ENCODE results near the gene BEND6.
A peak's percentile ranks its signal among the peaks of the same experiment; 100 is the strongest.

The BEND6 gene

DNA sequence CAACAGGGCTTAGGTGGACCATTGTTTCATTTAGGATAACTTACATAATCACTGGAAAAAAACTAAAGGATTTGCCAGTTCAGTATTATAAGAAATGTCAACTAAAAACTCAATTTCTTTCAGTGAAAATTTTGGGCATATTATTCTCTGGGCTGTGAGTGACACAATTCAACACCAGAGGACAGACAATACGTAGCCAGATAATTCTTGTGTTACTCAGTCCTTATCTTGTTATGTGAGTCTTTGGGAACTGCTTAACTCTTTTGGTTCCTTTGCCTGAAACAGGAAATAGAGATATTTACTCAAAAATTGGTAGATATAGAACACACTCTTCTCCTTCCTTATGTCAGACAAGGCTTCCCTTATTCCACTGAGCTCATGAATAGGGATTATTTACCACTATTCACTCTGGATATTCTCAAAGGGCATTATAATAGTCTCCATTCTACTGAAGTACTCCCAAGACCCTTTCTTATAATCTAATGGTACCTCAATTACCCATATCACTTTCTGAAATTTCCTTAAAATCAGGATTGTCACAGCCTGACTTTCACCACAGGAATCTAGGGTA lies 4.9 kb upstream of the BEND6 start:
- H3K27ac ChIP-seq (ENCODE audit: low read depth, low read length) = no peak overlapping the region
- H3K4me1 ChIP-seq (ENCODE audit: control insufficient read depth, insufficient read depth, low read length) = no peaks in the 10 kb centered on the region
- H3K27me3 ChIP-seq (ENCODE audit: control insufficient read depth, insufficient read depth, low read length) = no peaks in the 10 kb centered on the region
- H3K9ac ChIP-seq (ENCODE audit: low read length) = no peak overlapping the region
- H3K4me3 ChIP-seq (ENCODE audit: low read length) = no peak overlapping the region
- no peaks in the 10 kb centered on the region for H3K36me3 ChIP-seq (ENCODE audit: control insufficient read depth, insufficient read depth, low read length)

GRCh38 chr6:56951049-56951831 lies 3.7 kb upstream of the BEND6 start:
- Histone ChIP-seq H3K4me3 (ENCODE audit: low read length) (no peak overlapping the region), H3K27ac (ENCODE audit: low read depth, low read length) (no peak overlapping the region), H3K4me1 (ENCODE audit: control insufficient read depth, insufficient read depth, low read length) (no peaks in the 10 kb centered on the region), H3K36me3 (ENCODE audit: control insufficient read depth, insufficient read depth, low read length) (no peaks in the 10 kb centered on the region), H3K27me3 (ENCODE audit: control insufficient read depth, insufficient read depth, low read length) (no peaks in the 10 kb centered on the region), H3K9ac (ENCODE audit: low read length) (no peak overlapping the region)

DNA sequence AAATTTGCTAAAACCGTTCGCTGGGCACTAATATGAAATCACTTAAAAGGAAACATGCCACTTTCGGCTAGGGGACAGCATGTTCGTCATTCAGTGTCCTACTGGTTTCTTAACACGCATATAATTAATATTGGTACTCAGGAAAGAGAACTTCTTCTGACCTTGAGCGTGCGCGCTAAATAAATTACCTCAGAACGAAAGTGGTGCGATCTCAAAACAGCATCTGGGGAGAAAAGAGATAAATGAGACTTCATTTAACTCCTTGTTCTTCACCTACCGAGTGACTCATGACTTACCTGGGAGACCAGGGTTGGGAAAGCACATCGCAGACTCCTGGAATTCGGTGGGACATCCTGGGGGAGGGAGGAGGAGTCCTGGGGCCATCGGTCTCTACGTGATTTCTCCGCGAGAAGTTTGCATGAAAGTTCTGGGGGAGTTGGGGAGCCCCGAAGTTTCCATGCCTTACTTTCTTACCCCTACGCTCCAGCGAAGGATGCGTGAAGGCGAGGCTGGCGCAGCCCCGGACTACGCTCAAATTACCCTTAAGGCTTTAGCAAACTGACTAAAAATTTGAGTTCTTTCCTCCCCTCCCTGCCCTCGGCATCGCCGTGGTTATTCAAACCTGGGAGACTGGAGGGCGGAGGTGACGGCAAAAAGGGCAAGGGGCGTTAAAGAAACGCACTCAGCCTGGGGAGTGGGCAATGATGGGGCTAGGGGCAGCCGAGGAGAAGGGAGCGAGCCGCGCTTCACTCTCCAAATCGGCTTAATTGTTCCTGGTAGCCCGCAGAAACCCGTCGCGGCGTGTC lies 1.1 kb upstream of the BEND6 start:
- H3K4me1 ChIP-seq (ENCODE audit: control insufficient read depth, insufficient read depth, low read length) = no peaks in the 10 kb centered on the region
- H3K9ac ChIP-seq (ENCODE audit: low read length) = no peak overlapping the region
- no peaks in the 10 kb centered on the region for H3K27me3 ChIP-seq (ENCODE audit: control insufficient read depth, insufficient read depth, low read length)
- H3K4me3 ChIP-seq (ENCODE audit: low read length) = peak overlapping the region; percentile 82
- H3K36me3 ChIP-seq (ENCODE audit: control insufficient read depth, insufficient read depth, low read length) = no peaks in the 10 kb centered on the region
- H3K27ac ChIP-seq (ENCODE audit: low read depth, low read length) = no peak overlapping the region

DNA sequence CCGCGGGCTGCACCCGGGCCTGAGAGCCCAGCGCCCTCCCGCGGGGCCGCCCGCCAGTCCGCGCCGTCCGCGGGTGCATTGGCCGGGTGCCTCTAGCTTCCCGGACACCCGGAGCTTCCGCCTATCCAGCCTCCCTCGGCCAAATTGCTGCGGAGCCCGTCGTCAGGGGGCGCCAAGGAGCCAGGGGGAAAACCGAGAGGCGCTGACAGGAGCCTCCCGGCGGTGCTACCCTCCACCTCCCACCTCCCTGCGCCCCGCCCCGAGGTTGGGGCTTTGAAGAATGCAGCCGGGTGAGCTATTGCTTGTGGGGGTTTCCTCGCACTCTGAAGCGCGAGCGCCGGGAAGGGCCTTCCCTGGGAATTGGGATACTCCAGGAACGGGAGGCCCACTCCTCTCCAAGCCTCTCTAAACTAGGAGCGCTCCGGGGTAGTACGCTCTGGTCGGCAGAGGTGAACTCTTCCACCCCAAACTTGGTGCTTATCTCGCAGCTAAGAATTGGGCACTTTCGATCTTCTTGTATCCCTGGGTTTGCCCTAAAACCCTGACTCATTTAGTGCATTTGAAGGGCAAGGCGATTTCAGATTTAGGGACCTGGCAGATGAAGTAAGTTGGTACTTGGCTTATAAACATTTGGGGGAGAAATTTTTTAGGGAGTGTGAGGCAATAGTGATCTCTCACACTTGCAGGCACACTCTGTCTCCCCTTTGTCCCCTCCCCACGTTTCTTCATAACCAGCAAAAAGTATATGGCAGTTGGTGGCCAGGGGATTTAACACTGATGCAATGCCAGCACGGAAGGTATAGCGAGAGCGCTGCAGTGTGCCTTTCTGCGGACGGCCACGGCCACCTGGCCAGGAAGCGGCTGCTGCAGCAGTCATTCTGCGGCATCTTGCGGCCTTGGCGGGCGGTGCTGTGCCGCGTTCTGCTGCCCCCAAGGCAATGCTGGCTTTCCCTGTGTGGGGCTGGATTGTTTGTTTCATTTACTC lies 556 bp downstream of the BEND6 start:
- peak overlapping the region; percentile 82 for H3K4me3 ChIP-seq (ENCODE audit: low read length)
- H3K27me3 ChIP-seq (ENCODE audit: control insufficient read depth, insufficient read depth, low read length) = no peaks in the 10 kb centered on the region
- H3K27ac ChIP-seq (ENCODE audit: low read depth, low read length) = no peak overlapping the region
- no peaks in the 10 kb centered on the region for H3K4me1 ChIP-seq (ENCODE audit: control insufficient read depth, insufficient read depth, low read length)
- H3K36me3 ChIP-seq (ENCODE audit: control insufficient read depth, insufficient read depth, low read length) = no peaks in the 10 kb centered on the region
- peak overlapping the region; percentile 19 for H3K9ac ChIP-seq (ENCODE audit: low read length)

- Histone ChIP-seq H3K27ac (ENCODE audit: low read depth, low read length) (no peak overlapping the region), H3K4me1 (ENCODE audit: control insufficient read depth, insufficient read depth, low read length) (no peaks in the 10 kb centered on the region), H3K4me3 (ENCODE audit: low read length) (no peak overlapping the region), H3K36me3 (ENCODE audit: control insufficient read depth, insufficient read depth, low read length) (no peaks in the 10 kb centered on the region), H3K9ac (ENCODE audit: low read length) (no peak overlapping the region), H3K27me3 (ENCODE audit: control insufficient read depth, insufficient read depth, low read length) (no peaks in the 10 kb centered on the region)
These were observed 1.6 kb downstream of the BEND6 start for GRCh38 chr6:56956491-56956890.

GRCh38 chr6:56957856-56958255 lies 2.9 kb downstream of the BEND6 start:
- H3K4me1 ChIP-seq (ENCODE audit: control insufficient read depth, insufficient read depth, low read length) = no peaks in the 10 kb centered on the region

GRCh38 chr6:56958481-56958880 lies 3.6 kb downstream of the BEND6 start:
- Histone ChIP-seq H3K27ac (ENCODE audit: low read depth, low read length) (no peak overlapping the region), H3K9ac (ENCODE audit: low read length) (no peak overlapping the region), H3K4me1 (ENCODE audit: control insufficient read depth, insufficient read depth, low read length) (no peaks in the 10 kb centered on the region), H3K36me3 (ENCODE audit: control insufficient read depth, insufficient read depth, low read length) (no peaks in the 10 kb centered on the region), H3K27me3 (ENCODE audit: control insufficient read depth, insufficient read depth, low read length) (no peaks in the 10 kb centered on the region), H3K4me3 (ENCODE audit: low read length) (no peak overlapping the region)

More at GRCh38 chr6:56957856-56958255, 2.9 kb downstream of the BEND6 start:
- Histone ChIP-seq H3K27me3 (ENCODE audit: control insufficient read depth, insufficient read depth, low read length) (no peaks in the 10 kb centered on the region), H3K9ac (ENCODE audit: low read length) (no peak overlapping the region), H3K36me3 (ENCODE audit: control insufficient read depth, insufficient read depth, low read length) (no peaks in the 10 kb centered on the region), H3K4me3 (ENCODE audit: low read length) (no peak overlapping the region), H3K27ac (ENCODE audit: low read depth, low read length) (no peak overlapping the region)

GRCh38 chr6:56959094-56959493 lies 4.2 kb downstream of the BEND6 start:
- Histone ChIP-seq H3K36me3 (ENCODE audit: control insufficient read depth, insufficient read depth, low read length) (no peaks in the 10 kb centered on the region), H3K27ac (ENCODE audit: low read depth, low read length) (no peak overlapping the region), H3K4me3 (ENCODE audit: low read length) (no peak overlapping the region), H3K27me3 (ENCODE audit: control insufficient read depth, insufficient read depth, low read length) (no peaks in the 10 kb centered on the region), H3K9ac (ENCODE audit: low read length) (no peak overlapping the region), H3K4me1 (ENCODE audit: control insufficient read depth, insufficient read depth, low read length) (no peaks in the 10 kb centered on the region)

DNA sequence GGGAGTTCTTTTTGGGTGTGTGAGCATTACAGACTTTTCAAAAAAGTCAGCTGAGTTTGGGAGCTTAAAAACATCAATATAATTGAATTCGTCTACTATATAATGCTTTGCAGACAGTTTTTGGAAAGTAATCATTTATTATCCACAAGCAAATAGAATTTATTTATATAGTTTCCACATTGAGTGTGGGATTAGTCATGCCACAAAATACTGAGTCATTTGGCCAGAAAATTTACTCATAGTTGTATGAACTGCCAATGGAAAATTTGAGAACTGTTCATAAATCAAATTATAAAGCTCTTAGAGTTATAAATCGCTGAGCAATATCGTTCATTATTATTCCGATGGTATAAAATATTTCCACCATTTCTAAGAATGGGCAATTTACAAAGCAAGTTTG lies 5.0 kb downstream of the BEND6 start:
- Histone ChIP-seq H3K4me3 (ENCODE audit: low read length) (no peak overlapping the region), H3K4me1 (ENCODE audit: control insufficient read depth, insufficient read depth, low read length) (no peaks in the 10 kb centered on the region), H3K9ac (ENCODE audit: low read length) (no peak overlapping the region), H3K27ac (ENCODE audit: low read depth, low read length) (no peak overlapping the region), H3K27me3 (ENCODE audit: control insufficient read depth, insufficient read depth, low read length) (no peaks in the 10 kb centered on the region), H3K36me3 (ENCODE audit: control insufficient read depth, insufficient read depth, low read length) (no peaks in the 10 kb centered on the region)

- no peaks in the 10 kb centered on the region for H3K36me3 ChIP-seq (ENCODE audit: control insufficient read depth, insufficient read depth, low read length)
- H3K4me3 ChIP-seq (ENCODE audit: low read length) = no peak overlapping the region
- H3K4me1 ChIP-seq (ENCODE audit: control insufficient read depth, insufficient read depth, low read length) = no peaks in the 10 kb centered on the region
- H3K27me3 ChIP-seq (ENCODE audit: control insufficient read depth, insufficient read depth, low read length) = no peaks in the 10 kb centered on the region
- H3K27ac ChIP-seq (ENCODE audit: low read depth, low read length) = no peak overlapping the region
- H3K9ac ChIP-seq (ENCODE audit: low read length) = no peak overlapping the region
These were observed 6.2 kb downstream of the BEND6 start for GRCh38 chr6:56961151-56961550.

GRCh38 chr6:56962441-56962840 lies 7.5 kb downstream of the BEND6 start:
- Histone ChIP-seq H3K36me3 (ENCODE audit: control insufficient read depth, insufficient read depth, low read length) (no peaks in the 10 kb centered on the region), H3K4me3 (ENCODE audit: low read length) (no peak overlapping the region), H3K4me1 (ENCODE audit: control insufficient read depth, insufficient read depth, low read length) (no peaks in the 10 kb centered on the region), H3K9ac (ENCODE audit: low read length) (no peak overlapping the region), H3K27me3 (ENCODE audit: control insufficient read depth, insufficient read depth, low read length) (no peaks in the 10 kb centered on the region), H3K27ac (ENCODE audit: low read depth, low read length) (no peak overlapping the region)

- no peaks in the 10 kb centered on the region for H3K27me3 ChIP-seq (ENCODE audit: control insufficient read depth, insufficient read depth, low read length)
- no peaks in the 10 kb centered on the region for H3K4me1 ChIP-seq (ENCODE audit: control insufficient read depth, insufficient read depth, low read length)
- H3K27ac ChIP-seq (ENCODE audit: low read depth, low read length) = no peak overlapping the region
- H3K4me3 ChIP-seq (ENCODE audit: low read length) = no peak overlapping the region
- H3K36me3 ChIP-seq (ENCODE audit: control insufficient read depth, insufficient read depth, low read length) = no peaks in the 10 kb centered on the region
- no peak overlapping the region for H3K9ac ChIP-seq (ENCODE audit: low read length)
These were observed 8.1 kb downstream of the BEND6 start for GRCh38 chr6:56963043-56963442.

All from rectal smooth muscle tissue (tissue), 1 donor.